Thoracic aorta (tissue), 2 donors: ENCODE data around the gene NIFK. TPM values are rescaled to one million over a fixed set of nuclear protein-coding genes. Genes with fewer than 3 reads are reported as not detected.
A peak's percentile ranks its signal among the peaks of the same experiment; 100 is the strongest.
"Not testable (repeated sequence)": the region's sequence is repeated elsewhere in the genome, so short reads cannot be mapped to it uniquely, and the experiment has no call there.

Experiments
- ATAC-seq: fragments of 150-250 bp; one replicate; pipeline ENCODE4 v1.8.0; 2017; ENCODE audit warnings: low read depth; ENCODE audit not compliant: insufficient number of reproducible peaks, low FRiP score
- DNase-seq: peaks from one replicate; pipeline ENCODE4 v3.0.0-alpha.2; 2020; ENCODE audit warnings: low spot score
- H3K27ac ChIP-seq, 2 donors: fragments of 200-600 bp; sonication (generic); 1 replicate in 1 of 2; 2 replicates in 1 of 2; pipeline ENCODE4 v1.5.1; 2016; ENCODE audit warnings: mild to moderate bottlenecking in 2 of 2, moderate library complexity in 2 of 2
- H3K27me3 ChIP-seq: fragments of 200-600 bp; sonication (generic); replicated peaks from 2 replicates; pipeline ENCODE4 v1.6.0; 2016; ENCODE audit warnings: mild to moderate bottlenecking; ENCODE audit not compliant: insufficient read depth
- H3K36me3 ChIP-seq: fragments of 200-600 bp; sonication (generic); one replicate; pipeline ENCODE4 v1.5.1; 2016
- H3K4me1 ChIP-seq, 2 donors: fragments of 200-600 bp; sonication (generic); 1 replicate in 1 of 2; 2 replicates in 1 of 2; pipeline versions ENCODE4 v1.5.1 to v1.6.0; 2016; ENCODE audit warnings: low read depth in 2 of 2, mild to moderate bottlenecking in 1 of 2; ENCODE audit not compliant: control insufficient read depth in 1 of 2
- H3K4me3 ChIP-seq: fragments of 200-600 bp; sonication (generic); 2 replicates; pipeline ENCODE4 v1.5.1; 2016; ENCODE audit warnings: mild to moderate bottlenecking
- H3K9me3 ChIP-seq: fragments of 200-600 bp; sonication (generic); 2 replicates; pipeline ENCODE4 v1.5.1; 2016
- CTCF ChIP-seq: fragments of 200-600 bp; sonication (generic); IDR thresholded peaks from one replicate; pipeline ENCODE4 v1.5.1; 2019; ENCODE audit warnings: antibody characterized with exemption
- total RNA-seq, 2 donors: library from RNA; depleted of rRNA; stranded (reverse); fragments of >200 nt; gene quantifications; one replicate each; pipeline versions ENCODE4 v1.1.0 to v1.2.3, GENCODE V29; 2016

Gene NIFK
- total RNA-seq, 2 donors from 2014 or later = 34.9 to 83.2 TPM

GRCh38 chr2:121709776-121710469 lies 26.8 kb downstream of the NIFK start:
- H3K27ac ChIP-seq = peak overlapping the region in 1 of 2 donors; percentile 41
- no peaks in the 10 kb centered on the region for H3K36me3 ChIP-seq
- peaks cover 3 to 13% of the 10 kb centered on the region in 2 donors for H3K4me1 ChIP-seq
- TF ChIP-seq CTCF = no peak
- H3K27me3 ChIP-seq = no peaks in the 10 kb centered on the region
- H3K9me3 ChIP-seq = no peaks in the 10 kb centered on the region
- ATAC-seq = no peak
- no peak overlapping the region for H3K4me3 ChIP-seq
- no peak for DNase-seq

GRCh38 chr2:121707920-121708361 lies 28.7 kb downstream of the NIFK start:
- no peak overlapping the region for H3K27ac ChIP-seq
- ATAC-seq (no peak), DNase-seq (no peak)
- no peaks in the 10 kb centered on the region for H3K36me3 ChIP-seq
- no peaks in the 10 kb centered on the region for H3K9me3 ChIP-seq
- peaks cover 3 to 13% of the 10 kb centered on the region in 2 donors for H3K4me1 ChIP-seq
- no peak overlapping the region for H3K4me3 ChIP-seq
- no peak for TF ChIP-seq CTCF
- no peaks in the 10 kb centered on the region for H3K27me3 ChIP-seq

GRCh38 chr2:121707344-121707919 lies 29.2 kb downstream of the NIFK start:
- Histone ChIP-seq H3K4me3 (no peak overlapping the region), H3K27ac (no peak overlapping the region), H3K4me1 (peaks cover 3 to 13% of the 10 kb centered on the region in 2 donors), H3K9me3 (no peaks in the 10 kb centered on the region), H3K27me3 (no peaks in the 10 kb centered on the region), H3K36me3 (no peaks in the 10 kb centered on the region)
- DNase-seq (no peak), ATAC-seq (no peak)
- TF ChIP-seq CTCF = no peak

- ATAC-seq = no peak
- H3K9me3 ChIP-seq = no peaks in the 10 kb centered on the region
- H3K36me3 ChIP-seq = no peaks in the 10 kb centered on the region
- no peak overlapping the region for H3K27ac ChIP-seq
- no peak overlapping the region for H3K4me3 ChIP-seq
- no peak for DNase-seq
- no peak for TF ChIP-seq CTCF
- H3K27me3 ChIP-seq = no peaks in the 10 kb centered on the region
- peaks cover 3 to 8% of the 10 kb centered on the region in 2 donors for H3K4me1 ChIP-seq
Measured at GRCh38 chr2:121705958-121706357, 30.7 kb downstream of the NIFK start.

GRCh38 chr2:121705390-121705789 lies 31.3 kb downstream of the NIFK start:
- Histone ChIP-seq H3K36me3 (no peaks in the 10 kb centered on the region), H3K4me3 (no peak overlapping the region), H3K4me1 (peaks cover 3 to 8% of the 10 kb centered on the region in 2 donors), H3K27me3 (no peaks in the 10 kb centered on the region), H3K27ac (no peak overlapping the region), H3K9me3 (no peaks in the 10 kb centered on the region)
- no peak for TF ChIP-seq CTCF
- no peak for ATAC-seq
- no peak for DNase-seq

GRCh38 chr2:121701761-121702160 lies 34.9 kb downstream of the NIFK start:
- ATAC-seq, H3K4me3 ChIP-seq, H3K27ac ChIP-seq, H3K9me3 ChIP-seq, DNase-seq, H3K27me3 ChIP-seq, H3K36me3 ChIP-seq: not testable (repeated sequence)
- H3K4me1 ChIP-seq = peaks cover 21 to 22% of the 10 kb centered on the region in 2 donors
